Upper lobe of right lung (tissue), 1 donor: Measurements from ENCODE around the gene MTMR1. TPM values are rescaled to one million over a fixed set of nuclear protein-coding genes. Genes with fewer than 3 reads are reported as not detected.

Source experiments
- ATAC-seq: fragments of 200-7000 bp; cut with Tn5 transposase; one replicate; pipeline ENCODE4 v1.9.1; 2020; ENCODE audit warnings: mild to moderate bottlenecking, moderate library complexity
- DNase-seq: peaks from one replicate; pipeline ENCODE4 v3.0.0-alpha.2; 2020
- H3K27ac ChIP-seq: fragments of 200-600 bp; one replicate; pipeline ENCODE4 v1.8.0; 2022
- H3K27me3 ChIP-seq: fragments of 200-600 bp; one replicate; pipeline ENCODE4 v1.8.0; 2022; ENCODE audit warnings: mild to moderate bottlenecking
- H3K36me3 ChIP-seq: fragments of 200-600 bp; one replicate; pipeline ENCODE4 v1.8.0; 2022
- H3K4me1 ChIP-seq: fragments of 200-600 bp; one replicate; pipeline ENCODE4 v1.8.0; 2022
- H3K4me3 ChIP-seq: fragments of 200-600 bp; one replicate; pipeline ENCODE4 v1.8.0; 2022; ENCODE audit warnings: mild to moderate bottlenecking
- H3K9me3 ChIP-seq: fragments of 200-600 bp; one replicate; pipeline ENCODE4 v1.8.0; 2022
- CTCF ChIP-seq: fragments of 200-600 bp; IDR thresholded peaks from one replicate; pipeline ENCODE4 v1.8.0; 2022; ENCODE audit warnings: antibody characterized with exemption
- intact Hi-C: fragments of 100-400 bp; cut with DNase I; formaldehyde crosslinking; loops from one replicate; pipeline ENCODE4 v1.11.0; 2022
- total RNA-seq: library from RNA; stranded (reverse); fragmentation: NEBNext Ultra II Directional; extraction: Animal tissue kit (Norgen Biotek cat#: 25700); gene quantifications from one replicate; pipeline ENCODE4 v1.2.1, GENCODE V29; 2021
- donor health status: DM: no; HTN: yes; CAD: no; lungs with severe emphysema.

Gene MTMR1
- total RNA-seq, 1 donor from 2014 or later: 27.3 TPM

GRCh38 chrX:150774798-150775568, 81.8 kb downstream of the MTMR1 start:
- DNase-seq: no peak
- intact Hi-C loops: loop anchor here (10.0 kb wide), 1 partner anchor 310 kb away; no protein-coding TSS in a partner anchor
- no peak overlapping the region for H3K4me3 ChIP-seq
- no peaks in the 10 kb centered on the region for H3K36me3 ChIP-seq
- no peaks in the 10 kb centered on the region for H3K4me1 ChIP-seq
- H3K27ac ChIP-seq: no peak overlapping the region
- no peaks in the 10 kb centered on the region for H3K27me3 ChIP-seq
- no peak for ATAC-seq
- no peaks in the 10 kb centered on the region for H3K9me3 ChIP-seq
- no peak for TF ChIP-seq CTCF

GRCh38 chrX:150775569-150776350, 82.6 kb downstream of the MTMR1 start:
- no peaks in the 10 kb centered on the region for H3K27me3 ChIP-seq
- H3K4me3 ChIP-seq: no peak overlapping the region
- no peaks in the 10 kb centered on the region for H3K4me1 ChIP-seq
- no peak for TF ChIP-seq CTCF
- no peak for ATAC-seq
- no peak for DNase-seq
- no peaks in the 10 kb centered on the region for H3K36me3 ChIP-seq
- H3K27ac ChIP-seq: no peak overlapping the region
- intact Hi-C loops: loop anchor here (10.0 kb wide), 1 partner anchor 309 kb away; no protein-coding TSS in a partner anchor
- H3K9me3 ChIP-seq: no peaks in the 10 kb centered on the region

- DNase-seq: no peak
- Histone ChIP-seq H3K4me3 (no peak overlapping the region), H3K4me1 (no peaks in the 10 kb centered on the region), H3K36me3 (no peaks in the 10 kb centered on the region), H3K27me3 (no peaks in the 10 kb centered on the region), H3K9me3 (no peaks in the 10 kb centered on the region), H3K27ac (no peak overlapping the region)
- no peak for TF ChIP-seq CTCF
- intact Hi-C loops: loop anchor here (10.0 kb wide), 1 partner anchor 307 kb away; no protein-coding TSS in a partner anchor
- ATAC-seq: no peak
Observed at GRCh38 chrX:150777328-150777992, 84.3 kb downstream of the MTMR1 start.

- no peaks in the 10 kb centered on the region for H3K36me3 ChIP-seq
- intact Hi-C loops: loop anchor here (10.0 kb wide), 1 partner anchor 305 kb away; no protein-coding TSS in a partner anchor
- H3K27me3 ChIP-seq: no peaks in the 10 kb centered on the region
- no peak overlapping the region for H3K4me3 ChIP-seq
- H3K27ac ChIP-seq: no peak overlapping the region
- DNase-seq: no peak
- ATAC-seq: peak; percentile 46
- H3K4me1 ChIP-seq: no peaks in the 10 kb centered on the region
- no peak for TF ChIP-seq CTCF
- H3K9me3 ChIP-seq: no peaks in the 10 kb centered on the region
Observed at GRCh38 chrX:150779385-150779784, 86.2 kb downstream of the MTMR1 start.

GRCh38 chrX:150781677-150782076, 88.5 kb downstream of the MTMR1 start:
- no peak for TF ChIP-seq CTCF
- ATAC-seq (no peak), DNase-seq (no peak)
- Histone ChIP-seq H3K36me3 (no peaks in the 10 kb centered on the region), H3K27ac (no peak overlapping the region), H3K4me3 (no peak overlapping the region), H3K27me3 (no peaks in the 10 kb centered on the region), H3K4me1 (no peaks in the 10 kb centered on the region), H3K9me3 (no peaks in the 10 kb centered on the region)
- intact Hi-C loops: no loop called here
